T-helper 2 cell treated with Interferon-gamma antibody and Interleukin-4, amounts not matched to agents 100 ng/mL and 5 ng/mL, for 36 hours (primary cell): ENCODE data around the gene METAP1D. TPM values are rescaled to one million over a fixed set of nuclear protein-coding genes. Genes with fewer than 3 reads are reported as not detected.

ENCODE experiments used
- intact Hi-C: fragments of 100-400 bp; cut with micrococcal nuclease; formaldehyde crosslinking; loops from one replicate; pipeline ENCODE4 v1.15.1; 2023
- total RNA-seq: library from RNA; stranded (reverse); gene quantifications from 2 replicates; pipeline ENCODE4 v1.2.3, GENCODE V29; 2022

Gene METAP1D
- total RNA-seq, 1 donor from 2014 or later, result 7.7 TPM

- intact Hi-C loops, result loop anchor here (5.0 to 10.0 kb wide), 3 partner anchors 465 to 1372 kb away; partner anchors contain the start of genes GAD1, PDK1 and SP5
These were observed 89.9 kb downstream of the METAP1D start for GRCh38 chr2:172089633-172090032.

GRCh38 chr2:172090044-172090961, 90.5 kb downstream of the METAP1D start:
- intact Hi-C loops, result loop anchor here (5.0 to 10.0 kb wide), 2 partner anchors 464 to 1273 kb away; partner anchors contain the start of genes GAD1 and PDK1

GRCh38 chr2:172091000-172091641, 91.4 kb downstream of the METAP1D start:
- intact Hi-C loops, result loop anchor here (5.0 to 10.0 kb wide), 2 partner anchors 464 to 1274 kb away; partner anchors contain the start of genes GAD1 and PDK1

- intact Hi-C loops, result loop anchor here (5.0 to 10.0 kb wide), 2 partner anchors 463 to 1275 kb away; partner anchors contain the start of genes GAD1 and PDK1
These were observed 92.2 kb downstream of the METAP1D start for GRCh38 chr2:172091761-172092566.

- intact Hi-C loops, result loop anchor here (1.0 to 10.0 kb wide), 3 partner anchors 9 to 1276 kb away; partner anchors contain the start of genes DLX2, GAD1 and PDK1
These were observed 93.1 kb downstream of the METAP1D start for GRCh38 chr2:172092716-172093415.

- intact Hi-C loops, result loop anchor here (1.0 to 10.0 kb wide), 3 partner anchors 9 to 1276 kb away; partner anchors contain the start of genes DLX2, GAD1 and PDK1
These were observed 93.9 kb downstream of the METAP1D start for GRCh38 chr2:172093416-172094293.

GRCh38 chr2:172094294-172095145, 94.8 kb downstream of the METAP1D start:
- intact Hi-C loops, result loop anchor here (5.0 to 10.0 kb wide), 2 partner anchors 460 to 1277 kb away; partner anchors contain the start of genes GAD1 and PDK1

- intact Hi-C loops, result loop anchor here (10.0 kb wide), 1 partner anchor 459 kb away; the partner anchor contains the start of gene PDK1
These were observed 95.6 kb downstream of the METAP1D start for GRCh38 chr2:172095146-172095904.

- intact Hi-C loops, result loop anchor here (10.0 kb wide), 1 partner anchor 459 kb away; the partner anchor contains the start of gene PDK1
These were observed 96.3 kb downstream of the METAP1D start for GRCh38 chr2:172095905-172096625.

- intact Hi-C loops, result loop anchor here (10.0 kb wide), 1 partner anchor 458 kb away; the partner anchor contains the start of gene PDK1
These were observed 97.1 kb downstream of the METAP1D start for GRCh38 chr2:172096626-172097547.

GRCh38 chr2:172097557-172098131, 97.9 kb downstream of the METAP1D start:
- intact Hi-C loops, result loop anchor here (1.0 to 10.0 kb wide), 2 partner anchors 12 to 457 kb away; partner anchors contain the start of genes DLX1 and PDK1

GRCh38 chr2:172098287-172098649, 98.5 kb downstream of the METAP1D start:
- intact Hi-C loops, result loop anchor here (1.0 to 10.0 kb wide), 2 partner anchors 13 to 457 kb away; partner anchors contain the start of genes DLX1 and PDK1

- intact Hi-C loops, result loop anchor here (1.0 to 10.0 kb wide), 2 partner anchors 14 to 456 kb away; partner anchors contain the start of genes DLX1 and PDK1
These were observed 99.1 kb downstream of the METAP1D start for GRCh38 chr2:172098650-172099471.
